ENCODE measurements around the gene RBM26.

DNA sequence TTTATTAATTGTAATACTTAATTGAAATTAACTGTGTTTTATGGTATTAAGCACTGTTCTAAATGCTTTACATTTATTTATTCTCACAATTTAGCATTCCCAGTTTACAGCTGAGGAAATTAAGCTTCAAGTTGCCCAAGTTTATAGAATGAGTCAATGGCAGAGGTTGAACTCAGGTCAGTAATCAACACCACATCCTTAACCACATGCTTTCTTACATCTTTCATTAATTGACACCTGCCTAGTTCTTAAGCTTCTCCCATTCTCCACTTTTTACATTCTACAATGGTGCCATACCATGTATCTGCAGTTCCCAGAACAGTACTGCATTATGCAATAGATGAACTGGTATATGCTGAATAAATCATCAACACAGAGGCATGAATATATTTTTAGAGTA, 11.7 kb upstream of the RBM26 start:
- TF ChIP-seq, protein P1, sequence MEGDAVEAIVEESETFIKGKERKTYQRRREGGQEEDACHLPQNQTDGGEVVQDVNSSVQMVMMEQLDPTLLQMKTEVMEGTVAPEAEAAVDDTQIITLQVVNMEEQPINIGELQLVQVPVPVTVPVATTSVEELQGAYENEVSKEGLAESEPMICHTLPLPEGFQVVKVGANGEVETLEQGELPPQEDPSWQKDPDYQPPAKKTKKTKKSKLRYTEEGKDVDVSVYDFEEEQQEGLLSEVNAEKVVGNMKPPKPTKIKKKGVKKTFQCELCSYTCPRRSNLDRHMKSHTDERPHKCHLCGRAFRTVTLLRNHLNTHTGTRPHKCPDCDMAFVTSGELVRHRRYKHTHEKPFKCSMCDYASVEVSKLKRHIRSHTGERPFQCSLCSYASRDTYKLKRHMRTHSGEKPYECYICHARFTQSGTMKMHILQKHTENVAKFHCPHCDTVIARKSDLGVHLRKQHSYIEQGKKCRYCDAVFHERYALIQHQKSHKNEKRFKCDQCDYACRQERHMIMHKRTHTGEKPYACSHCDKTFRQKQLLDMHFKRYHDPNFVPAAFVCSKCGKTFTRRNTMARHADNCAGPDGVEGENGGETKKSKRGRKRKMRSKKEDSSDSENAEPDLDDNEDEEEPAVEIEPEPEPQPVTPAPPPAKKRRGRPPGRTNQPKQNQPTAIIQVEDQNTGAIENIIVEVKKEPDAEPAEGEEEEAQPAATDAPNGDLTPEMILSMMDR (IDR thresholded peaks at IDR 0.05): no peak
- TF ChIP-seq GATA2 (CRISPR knock-in tag; IDR thresholded peaks at IDR 0.05) (no peak), RXRA (IDR thresholded peaks at IDR 0.05; ENCODE audit: borderline replicate concordance, low read depth) (no peak)

Data from SK-N-SH (cell line).